Measurements from ENCODE around the gene NEDD8. TPM values are rescaled to one million over a fixed set of nuclear protein-coding genes. Genes with fewer than 3 reads are reported as not detected.

Gene NEDD8
- total RNA-seq, 1 experiment from 2014 or later, result 178 TPM

- H3K9ac ChIP-seq (ENCODE audit: low read length), result peak within 1 kb of the TSS; percentile 77
- TF ChIP-seq, protein P1, sequence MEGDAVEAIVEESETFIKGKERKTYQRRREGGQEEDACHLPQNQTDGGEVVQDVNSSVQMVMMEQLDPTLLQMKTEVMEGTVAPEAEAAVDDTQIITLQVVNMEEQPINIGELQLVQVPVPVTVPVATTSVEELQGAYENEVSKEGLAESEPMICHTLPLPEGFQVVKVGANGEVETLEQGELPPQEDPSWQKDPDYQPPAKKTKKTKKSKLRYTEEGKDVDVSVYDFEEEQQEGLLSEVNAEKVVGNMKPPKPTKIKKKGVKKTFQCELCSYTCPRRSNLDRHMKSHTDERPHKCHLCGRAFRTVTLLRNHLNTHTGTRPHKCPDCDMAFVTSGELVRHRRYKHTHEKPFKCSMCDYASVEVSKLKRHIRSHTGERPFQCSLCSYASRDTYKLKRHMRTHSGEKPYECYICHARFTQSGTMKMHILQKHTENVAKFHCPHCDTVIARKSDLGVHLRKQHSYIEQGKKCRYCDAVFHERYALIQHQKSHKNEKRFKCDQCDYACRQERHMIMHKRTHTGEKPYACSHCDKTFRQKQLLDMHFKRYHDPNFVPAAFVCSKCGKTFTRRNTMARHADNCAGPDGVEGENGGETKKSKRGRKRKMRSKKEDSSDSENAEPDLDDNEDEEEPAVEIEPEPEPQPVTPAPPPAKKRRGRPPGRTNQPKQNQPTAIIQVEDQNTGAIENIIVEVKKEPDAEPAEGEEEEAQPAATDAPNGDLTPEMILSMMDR (IDR thresholded peaks at IDR 0.05 in 2 of 3, conservative IDR thresholded peaks at IDR 0.05 in 1 of 3; ENCODE audit: borderline replicate concordance in 1 of 3, insufficient read depth in 1 of 3, low read depth in 2 of 3, low read length in 2 of 3), result peak; percentile 23 to 64 (median 40); a peak in 3 of 6 replicates
- TF ChIP-seq SP1 (IDR thresholded peaks at IDR 0.05; ENCODE audit: low read depth) (peak; percentile 47), TCF7L2 (IDR thresholded peaks at IDR 0.05; ENCODE audit: borderline replicate concordance, extremely low read depth, insufficient read depth, insufficient read length) (peak; percentile 48), JUND (IDR thresholded peaks at IDR 0.05) (peak; percentile 37; the same call in 1 of the 2 replicates), CEBPB (IDR thresholded peaks at IDR 0.05; ENCODE audit: low read depth) (peak; percentile 88), RAD21 (IDR thresholded peaks at IDR 0.05; ENCODE audit: low read depth) (peak; percentile 61), ZFX (IDR thresholded peaks at IDR 0.05) (peak; percentile 51; the same call in 1 of the 2 replicates), POLR2AphosphoS5 (IDR thresholded peaks at IDR 0.05; ENCODE audit: low read depth, low read length) (peak; percentile 88), MAX (IDR thresholded peaks at IDR 0.05) (peak; percentile 83), EGR1 (IDR thresholded peaks at IDR 0.05; ENCODE audit: low read depth) (no peak), POLR2A (IDR thresholded peaks at IDR 0.05; ENCODE audit: borderline replicate concordance, extremely low read depth, insufficient read depth, insufficient read length) (peak; percentile 75), CBX3 (IDR thresholded peaks at IDR 0.05; ENCODE audit: low read depth) (peak; percentile 90), SIN3A (IDR thresholded peaks at IDR 0.05; ENCODE audit: low read depth) (peak; percentile 83), EZH2 (IDR thresholded peaks at IDR 0.05) (no peak), YY1 (IDR thresholded peaks at IDR 0.05; ENCODE audit: extremely low read depth, insufficient replicate concordance, low read depth, low read length) (peak; percentile 87)
- TF ChIP-seq, protein P2, sequence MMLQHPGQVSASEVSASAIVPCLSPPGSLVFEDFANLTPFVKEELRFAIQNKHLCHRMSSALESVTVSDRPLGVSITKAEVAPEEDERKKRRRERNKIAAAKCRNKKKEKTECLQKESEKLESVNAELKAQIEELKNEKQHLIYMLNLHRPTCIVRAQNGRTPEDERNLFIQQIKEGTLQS (IDR thresholded peaks at IDR 0.05), result no peak
- H4K20me1 ChIP-seq (ENCODE audit: insufficient read depth), result no peaks in the 10 kb centered on the region
- no peak within 1 kb of the TSS for H2AFZ ChIP-seq (ENCODE audit: low read depth, low read length, poor library complexity, severe bottlenecking)
- H3K4me3 ChIP-seq (replicated peaks in 1 of 2; ENCODE audit: low read depth in 1 of 2, low read length in 2 of 2), result peak within 1 kb of the TSS; percentile 87 to 97
- RAD21 ChIA-PET (ENCODE audit: low non-redundant PET in 1 of 2, low total read pairs in 2 of 2, uncharacterized antibody in 2 of 2, unreplicated experiment in 2 of 2), result no interaction called here
- no peaks in the 10 kb centered on the region for H3K9me3 ChIP-seq (ENCODE audit: control insufficient read depth in 1 of 2, insufficient read depth in 1 of 2, low read depth in 1 of 2, low read length in 2 of 2)
- intact Hi-C loops (cut with micrococcal nuclease), result loop anchor here (1.0 to 10.0 kb wide), 3 partner anchors 17 to 219 kb away; partner anchors contain the start of genes GMPR2 and NEDD8
- BruUV-seq (replicated peaks), result TSS peak; percentile 16
- H3K27ac ChIP-seq (ENCODE audit: low read depth, low read length), result peak within 1 kb of the TSS; percentile 88
- H3K4me1 ChIP-seq (ENCODE audit: control insufficient read depth in 1 of 2, insufficient read depth in 2 of 2, low read length in 2 of 2), result peaks cover 22 to 29% of the 10 kb centered on the region in 2 experiments
- H3K36me3 ChIP-seq (ENCODE audit: control insufficient read depth in 1 of 2, insufficient read depth in 2 of 2, low read length in 2 of 2), result peaks cover 0 to 4% of the 10 kb centered on the region in 2 experiments; a peak in 2 of 4 replicates
- no peaks in the 10 kb centered on the region for H3K27me3 ChIP-seq (ENCODE audit: insufficient read depth, low read length)
- no peaks in the 10 kb centered on the region for H3K9me2 ChIP-seq (ENCODE audit: insufficient read depth)
- POLR2A ChIA-PET, result interaction anchor here (1.1 to 1.2 kb wide), 2 partner anchors 13 to 27 kb away, joined by 3 to 6 read pairs; partner anchors contain the start of gene TINF2
- peaks cover 30% of the 10 kb centered on the region for H3K79me2 ChIP-seq (ENCODE audit: insufficient read depth, low read length)
- DNase-seq (ENCODE audit: low read depth, low spot score) (peak; percentile 78), ATAC-seq (peak; percentile 72)
- H3K4me2 ChIP-seq (ENCODE audit: low read length), result peak within 1 kb of the TSS; percentile 87
- CTCF ChIA-PET, result interaction anchor here (0.8 to 1.5 kb wide), 6 partner anchors 13 to 93 kb away, joined by 3 to 10 read pairs (median 4); partner anchors contain the start of genes DHRS1, IRF9, NOP9 and RABGGTA
These were observed 16.4 kb downstream of the NEDD8 start, which contains the start of gene MDP1 for GRCh38 chr14:24215495-24216344. Gene MDP1 (minus strand): TSS chr14:24216066. CDS start chr14:24215955, 111 bp downstream.

Data from HCT116 (cell line).